Measurements from ENCODE around the gene ROCK1.
"Not testable (repeated sequence)": the region's sequence is repeated elsewhere in the genome, so short reads cannot be mapped to it uniquely, and the experiment has no call there.

ROCK1 gene

DNA sequence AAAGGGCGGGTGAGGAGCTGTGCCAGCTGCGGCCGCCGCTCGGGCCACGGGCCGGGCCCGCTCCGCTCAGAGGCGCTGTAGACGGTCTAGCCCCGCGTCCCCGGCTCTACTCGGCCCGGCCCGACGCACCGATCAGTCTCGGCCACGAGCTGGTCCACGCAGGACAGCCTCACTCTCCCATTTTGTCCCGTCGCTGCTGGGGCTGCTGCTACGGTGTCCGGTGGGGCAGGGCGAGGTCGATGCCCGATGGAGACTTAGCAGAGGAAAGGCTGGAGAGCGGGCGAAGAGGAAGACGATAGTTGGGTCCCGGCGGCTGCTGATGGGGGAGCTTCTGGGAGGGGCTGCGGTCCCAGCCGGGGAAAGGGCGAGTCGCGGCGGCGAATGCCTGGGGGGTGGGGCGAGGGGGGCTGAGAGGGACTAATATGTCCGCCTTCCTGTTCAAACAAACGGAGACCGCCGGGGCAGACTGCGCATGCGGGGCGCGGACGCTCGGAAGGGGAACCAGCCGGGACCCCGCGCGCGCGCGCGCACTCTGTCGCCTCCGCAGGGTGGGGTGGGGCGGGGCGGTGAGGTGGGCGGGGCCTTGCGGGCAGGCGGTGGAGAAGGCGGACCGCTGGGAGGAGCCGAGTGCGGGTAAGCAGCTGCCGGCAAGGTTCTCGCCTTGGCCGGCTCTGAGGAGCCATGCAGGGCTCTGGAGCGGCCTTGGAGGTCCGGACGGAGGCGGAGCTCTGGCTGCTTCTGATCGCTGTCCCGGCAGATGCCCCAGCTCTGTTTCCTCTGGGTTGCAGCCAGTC lies at the start of gene ROCK1:
TSS of gene ROCK1 (minus strand) at position 468 of the 794 bp plus-strand sequence. CDS start 903 bp downstream, outside the sequence.
- DNase-seq (ENCODE audit: low spot score), result peak; percentile 92

DNA sequence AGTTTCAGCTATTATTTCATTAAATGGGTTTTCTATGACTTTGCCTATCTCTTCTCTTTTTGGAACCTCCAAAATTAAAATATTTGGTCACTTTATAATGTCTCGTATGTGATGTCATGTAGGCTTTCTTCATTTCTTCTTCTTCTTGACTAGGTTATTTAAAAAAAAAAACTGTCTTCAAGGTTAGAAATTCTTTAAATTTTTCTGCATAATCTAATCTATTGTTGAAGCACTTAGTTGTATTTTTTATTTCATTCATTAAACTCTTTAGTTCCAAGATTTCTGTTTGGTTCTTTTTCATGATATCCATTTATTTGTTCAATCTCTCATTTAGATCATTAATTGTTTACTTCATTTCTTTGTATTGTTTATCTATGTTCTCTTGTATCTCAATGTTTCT lies 43.8 kb upstream of the ROCK1 start:
- no peak for DNase-seq (ENCODE audit: low spot score)

DNA sequence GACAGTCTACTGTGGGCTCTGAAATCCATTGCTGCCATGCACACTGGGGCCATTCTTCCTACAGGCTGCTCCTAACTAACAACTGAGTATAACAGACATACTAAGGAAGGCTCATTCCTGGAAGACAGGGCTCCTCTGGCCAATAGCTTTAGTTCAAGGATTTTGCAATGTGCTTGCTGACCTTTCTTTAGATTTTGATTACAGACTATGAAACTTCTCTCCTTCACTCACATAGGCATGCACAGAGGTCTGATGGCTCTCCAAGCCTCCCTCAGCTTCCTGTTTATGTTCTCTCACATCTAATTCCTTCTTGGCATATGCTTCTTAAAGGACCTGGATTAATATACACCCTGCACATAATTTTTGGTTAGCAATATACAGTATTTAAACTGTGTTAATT lies 34.4 kb upstream of the ROCK1 start:
- no peak for DNase-seq (ENCODE audit: low spot score)

DNA sequence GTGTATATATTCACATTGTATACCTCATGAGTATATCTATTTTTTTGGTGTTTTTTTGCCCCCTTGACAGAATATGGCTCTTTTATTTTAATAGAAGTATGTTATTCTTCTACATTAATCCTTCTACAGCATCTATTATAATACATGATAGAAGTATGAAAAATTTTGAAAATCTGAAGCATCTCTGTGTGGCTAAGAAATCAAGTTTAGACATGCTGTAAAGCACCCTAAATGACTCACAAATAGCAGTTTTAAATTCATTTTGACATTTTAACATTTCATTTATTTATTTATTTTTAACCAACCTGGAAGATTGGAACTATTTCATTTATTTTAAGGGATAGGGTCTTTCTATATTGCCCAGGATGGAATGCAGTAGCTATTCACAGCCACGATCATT lies 33.8 kb upstream of the ROCK1 start:
- no peak for DNase-seq (ENCODE audit: low spot score)

DNA sequence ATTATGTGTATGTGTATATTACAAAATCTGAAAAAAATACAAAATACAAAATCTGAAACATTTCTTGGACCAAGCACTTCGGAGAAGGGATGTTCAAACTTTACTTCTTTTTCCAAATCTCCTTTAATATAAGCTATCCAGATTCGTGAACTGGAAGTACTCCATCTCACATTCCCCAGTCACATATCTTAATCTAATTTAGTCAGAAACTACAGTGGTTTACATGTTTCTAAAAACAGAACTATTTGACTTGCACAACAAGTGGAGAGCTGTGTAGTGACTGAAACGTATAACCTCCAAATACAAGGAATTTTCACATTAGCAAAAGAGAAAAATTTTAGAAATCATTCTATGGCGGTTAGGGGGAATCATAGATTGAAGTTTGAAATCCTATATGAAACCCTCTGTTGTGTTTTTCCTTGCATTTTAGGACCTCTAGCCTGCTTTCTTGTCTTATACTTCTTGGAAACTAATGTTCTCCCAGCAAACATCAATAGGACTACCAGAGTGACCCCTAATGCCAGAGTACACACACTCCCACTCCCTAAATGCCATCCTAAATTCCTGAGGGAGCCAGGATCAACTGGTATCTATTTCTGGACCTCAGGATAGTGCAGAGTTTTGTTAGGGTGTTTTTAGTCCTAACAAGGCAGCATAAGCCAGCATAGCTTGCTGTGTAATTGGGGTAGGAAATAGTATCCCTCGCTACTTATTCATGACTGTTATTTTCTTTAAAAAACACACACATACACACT lies 30.2 kb upstream of the ROCK1 start:
- DNase-seq (ENCODE audit: low spot score), result no peak

DNA sequence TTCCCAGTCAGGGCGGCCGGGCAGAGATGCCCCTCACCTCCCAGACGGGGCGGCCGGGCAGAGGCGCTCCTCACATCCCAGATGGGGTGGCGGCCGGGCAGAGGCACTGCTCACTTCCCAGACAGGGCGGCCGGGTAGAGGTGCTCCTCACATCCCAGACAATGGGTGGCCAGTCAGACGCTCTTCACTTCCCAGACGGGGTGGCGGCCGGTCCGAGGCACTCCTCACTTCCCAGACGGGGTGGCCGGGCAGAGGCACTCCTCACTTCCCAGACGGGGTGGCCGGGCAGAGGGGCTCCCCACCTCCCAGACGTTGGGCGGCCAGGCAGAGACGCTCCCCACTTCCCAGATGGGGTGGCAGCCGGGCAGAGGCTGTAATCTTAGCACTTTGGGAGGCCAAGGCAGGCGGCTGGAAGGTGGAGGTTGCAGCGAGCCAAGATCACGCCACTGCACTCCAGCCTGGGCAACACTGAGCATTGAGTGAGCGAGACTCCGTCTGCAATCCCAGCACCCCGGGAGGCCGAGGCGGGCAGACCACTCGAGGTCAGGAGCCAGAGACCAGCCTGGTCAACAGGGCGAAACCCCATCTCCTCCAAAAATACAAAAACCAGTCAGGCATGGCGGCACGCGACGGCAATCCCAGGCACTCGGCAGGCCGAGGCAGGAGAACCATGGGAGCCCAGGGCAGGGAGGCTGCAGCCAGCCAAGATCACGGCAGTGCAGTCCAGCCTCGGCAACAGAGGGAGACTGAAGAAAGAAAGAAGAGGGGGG lies 26.3 kb upstream of the ROCK1 start:
- not testable (repeated sequence) for DNase-seq (ENCODE audit: low spot score)

DNA sequence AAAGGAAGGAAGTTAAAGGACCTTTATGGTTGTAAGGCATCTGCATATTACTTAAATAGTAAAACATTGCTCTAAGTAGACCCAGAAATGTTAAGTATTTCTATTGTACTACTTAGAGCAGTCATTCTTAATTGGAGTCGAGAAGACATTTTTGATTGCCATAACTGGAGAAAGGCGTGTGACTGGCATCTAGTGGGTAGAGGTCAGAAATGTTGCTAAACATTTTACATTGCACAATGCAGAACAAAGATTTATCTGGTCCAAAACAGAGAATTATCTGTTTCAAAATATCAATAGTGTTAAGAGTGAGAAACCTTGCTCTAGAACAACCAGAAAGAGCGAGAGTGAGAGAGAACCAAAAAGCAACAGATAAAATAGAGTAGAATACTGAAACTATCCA lies 23.3 kb upstream of the ROCK1 start:
- DNase-seq (ENCODE audit: low spot score), result no peak

DNA sequence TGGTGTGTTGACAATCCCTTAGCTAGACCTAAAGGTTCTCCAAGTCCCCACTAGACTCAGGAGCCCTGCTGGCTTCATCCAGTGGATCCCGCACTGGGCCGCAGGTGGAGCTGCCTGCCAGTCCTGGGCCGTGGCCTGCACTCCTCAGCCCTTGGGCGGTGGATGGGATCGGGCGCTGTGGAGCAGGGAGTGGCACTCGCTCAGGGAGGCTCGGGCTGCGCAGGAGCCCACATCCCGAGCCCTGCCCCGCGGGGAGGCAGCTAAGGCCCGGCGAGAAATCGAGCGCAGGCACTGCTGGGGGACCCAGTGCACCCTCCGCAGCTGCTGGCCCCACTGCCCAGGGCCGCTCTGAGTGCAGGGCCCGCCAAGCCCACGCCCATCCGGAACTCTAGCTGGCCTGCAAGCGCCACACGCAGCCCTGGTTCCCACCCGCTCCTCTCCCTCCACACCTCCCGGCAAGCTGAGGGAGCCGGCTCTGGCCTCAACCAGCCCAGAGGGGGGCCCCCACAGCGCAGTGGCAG lies 20.8 kb upstream of the ROCK1 start:
- DNase-seq (ENCODE audit: low spot score), result no peak

DNA sequence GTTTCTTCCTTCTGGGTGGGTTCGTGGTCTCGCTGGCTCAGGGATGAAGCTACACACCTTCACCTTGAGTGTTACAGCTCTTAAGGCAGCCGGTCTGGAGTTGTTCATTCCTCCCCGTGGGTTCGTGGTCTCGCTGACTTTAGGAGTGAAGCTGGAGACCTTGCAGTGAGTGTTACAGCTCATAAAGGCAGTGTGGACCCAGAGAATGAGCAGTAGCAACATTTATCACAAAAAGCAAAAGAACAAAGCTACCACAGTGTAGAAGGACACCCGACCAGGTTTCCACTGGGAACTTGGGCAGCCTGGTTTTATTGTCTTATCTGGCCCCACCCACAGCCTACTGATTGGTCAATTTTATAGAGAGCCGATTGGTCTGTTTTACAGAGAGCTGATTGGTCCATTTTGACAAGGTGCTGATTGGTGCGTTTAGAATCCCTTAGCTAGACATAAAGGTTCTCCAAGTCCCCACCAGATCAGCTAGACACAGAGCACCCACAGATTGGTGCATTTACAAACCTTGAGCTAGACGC lies 20.1 kb upstream of the ROCK1 start:
- no peak for DNase-seq (ENCODE audit: low spot score)

DNA sequence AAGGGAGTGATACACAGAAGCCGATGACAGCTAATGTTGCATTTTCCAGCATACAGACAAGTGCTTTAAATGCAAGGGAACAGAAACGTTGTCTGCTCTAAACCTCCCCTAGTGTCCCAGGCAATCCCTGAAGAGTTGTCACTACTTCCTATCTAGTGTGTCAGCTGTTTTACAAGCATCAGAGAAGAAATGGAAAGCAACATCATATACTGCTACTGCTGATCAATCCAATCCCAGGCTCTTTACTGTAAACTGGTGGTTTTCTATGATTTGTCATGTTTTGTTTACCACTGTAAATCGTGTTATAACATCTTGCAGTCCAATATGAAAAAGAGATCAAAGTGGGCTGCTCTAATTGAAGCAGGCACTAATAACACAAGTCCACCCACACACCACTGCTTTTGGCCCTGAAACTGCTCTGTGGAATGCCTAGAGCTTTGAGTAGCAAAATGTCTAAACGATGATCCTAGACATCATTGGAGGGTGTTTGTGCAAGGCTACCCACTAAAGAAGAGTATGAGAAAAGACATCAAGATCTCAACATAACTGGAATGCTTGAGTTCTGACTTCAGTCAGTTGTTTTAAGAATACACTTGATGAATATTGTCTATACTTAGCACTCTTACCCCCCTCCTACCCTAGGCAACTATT lies 18.1 kb upstream of the ROCK1 start:
- DNase-seq (ENCODE audit: low spot score), result no peak

DNA sequence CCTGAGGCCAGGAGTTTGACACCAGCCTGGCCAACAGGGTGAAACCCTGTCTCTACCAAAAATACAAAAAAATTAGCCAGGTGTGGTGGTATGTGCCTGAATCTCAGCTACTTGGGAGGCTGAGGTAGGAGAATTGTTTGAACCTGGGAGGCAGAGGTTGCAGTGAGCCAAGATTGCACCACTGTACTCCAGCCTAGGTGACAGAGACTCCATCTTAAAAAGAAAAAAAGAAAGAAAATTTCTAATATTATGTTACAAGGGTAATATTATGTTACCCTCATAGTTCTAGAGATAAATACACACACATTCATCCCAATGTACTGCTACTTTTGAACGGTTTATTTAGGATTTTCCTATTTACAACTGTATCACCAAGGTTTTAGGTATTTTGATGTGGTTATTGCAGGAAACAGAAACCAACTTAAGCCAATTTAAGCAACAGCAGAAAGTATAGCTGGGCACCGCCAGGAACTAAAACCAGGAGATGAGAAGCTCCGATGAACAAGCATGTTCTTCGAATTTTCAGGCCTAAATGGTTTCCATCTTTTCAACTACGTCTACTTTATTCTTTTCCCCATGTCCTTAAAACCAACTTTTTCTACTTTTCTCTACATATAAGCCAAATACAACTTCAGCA lies 11.8 kb upstream of the ROCK1 start:
- DNase-seq (ENCODE audit: low spot score), result no peak

DNA sequence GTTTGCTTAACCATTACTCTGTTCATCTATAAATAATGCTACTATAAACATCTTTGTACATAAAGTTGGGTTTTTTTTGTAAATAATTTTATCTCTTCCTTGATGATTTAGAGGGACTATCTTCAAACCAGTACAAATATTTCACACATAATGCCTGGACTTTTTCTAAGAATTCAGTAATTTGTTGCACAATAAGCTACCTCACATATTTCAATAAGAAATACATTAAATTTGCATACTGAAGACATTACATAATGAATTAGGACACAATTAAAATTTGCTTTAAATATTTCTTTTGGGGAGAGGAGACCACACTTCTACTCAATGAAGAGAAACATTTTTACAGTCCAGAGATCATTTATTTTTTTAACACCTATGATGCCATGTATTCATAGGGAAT lies 7.2 kb upstream of the ROCK1 start:
- no peak for DNase-seq (ENCODE audit: low spot score)

DNA sequence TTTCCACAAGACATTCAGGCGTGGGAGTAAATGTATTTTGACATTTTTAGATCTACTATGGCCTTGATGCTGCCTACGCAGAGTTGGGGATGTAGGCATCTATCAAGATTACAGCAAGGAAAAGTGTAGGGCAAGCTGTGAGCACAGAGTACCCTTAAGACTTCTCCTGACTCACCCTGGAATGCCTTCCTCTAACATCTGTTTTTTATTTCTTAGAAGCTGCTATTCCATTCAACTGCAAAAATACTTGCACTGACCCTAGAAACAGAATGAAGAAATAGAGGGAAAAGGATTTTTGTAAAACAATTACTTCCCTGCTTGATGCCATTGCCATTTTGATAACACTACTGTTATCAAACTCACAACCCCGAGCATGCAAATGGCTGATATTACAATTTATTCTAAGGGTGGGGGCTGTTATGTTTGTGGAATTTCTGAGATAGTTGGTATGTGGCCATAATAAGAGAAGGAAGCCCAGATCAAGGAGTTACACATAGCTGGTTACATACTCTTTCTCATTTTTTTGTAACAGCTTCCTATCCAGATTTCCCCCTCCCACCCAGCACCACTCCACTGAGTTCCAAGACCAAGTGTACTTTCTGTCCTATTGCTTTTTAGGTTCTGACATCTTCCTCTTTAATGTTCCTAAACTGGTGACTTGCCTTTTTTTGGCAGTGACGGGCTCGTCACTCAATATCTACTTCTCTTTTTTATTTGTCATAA lies 6.0 kb upstream of the ROCK1 start:
- DNase-seq (ENCODE audit: low spot score), result no peak

DNA sequence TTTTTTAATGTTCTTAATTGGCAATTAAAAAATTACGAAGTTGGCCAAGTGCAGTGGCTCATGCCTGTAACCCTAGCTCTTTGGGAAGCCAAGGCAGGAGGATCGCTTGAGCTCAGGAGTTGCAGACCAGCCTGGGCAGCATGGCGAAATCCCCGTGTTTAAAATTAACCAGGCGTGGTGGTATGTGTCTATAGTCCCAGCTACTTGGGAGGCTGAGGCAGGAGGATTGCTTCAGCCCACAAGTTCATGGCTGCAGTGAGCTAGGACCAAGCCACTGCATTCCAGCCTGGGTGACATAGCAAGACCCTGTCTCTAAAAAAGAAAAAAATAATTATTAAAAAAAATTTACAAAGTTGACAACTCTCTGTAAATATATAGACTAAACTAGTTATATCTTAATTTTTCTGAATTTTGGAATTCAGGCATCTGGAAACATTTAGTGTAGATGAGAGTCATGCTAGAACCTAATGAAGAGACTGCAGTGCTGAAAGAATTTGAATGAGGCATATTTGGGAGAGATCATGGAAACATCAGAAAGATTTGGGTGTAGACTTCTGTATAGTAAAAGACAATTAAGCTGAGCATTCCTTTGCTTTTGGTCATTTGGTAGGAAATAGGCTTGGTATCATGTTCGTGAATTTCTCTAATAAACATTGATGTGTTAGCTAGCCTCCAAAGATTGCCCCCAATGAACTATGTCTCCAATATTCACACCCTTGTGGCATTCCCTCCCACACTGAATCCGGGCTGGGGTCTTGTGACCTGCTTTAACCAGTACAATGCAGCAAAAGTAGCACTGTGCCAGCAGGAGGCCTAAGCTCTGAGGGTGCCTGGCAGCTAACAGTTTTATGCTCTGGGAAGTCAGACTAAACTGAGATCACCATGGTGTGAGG lies 4.2 kb upstream of the ROCK1 start:
- DNase-seq (ENCODE audit: low spot score), result no peak

DNA sequence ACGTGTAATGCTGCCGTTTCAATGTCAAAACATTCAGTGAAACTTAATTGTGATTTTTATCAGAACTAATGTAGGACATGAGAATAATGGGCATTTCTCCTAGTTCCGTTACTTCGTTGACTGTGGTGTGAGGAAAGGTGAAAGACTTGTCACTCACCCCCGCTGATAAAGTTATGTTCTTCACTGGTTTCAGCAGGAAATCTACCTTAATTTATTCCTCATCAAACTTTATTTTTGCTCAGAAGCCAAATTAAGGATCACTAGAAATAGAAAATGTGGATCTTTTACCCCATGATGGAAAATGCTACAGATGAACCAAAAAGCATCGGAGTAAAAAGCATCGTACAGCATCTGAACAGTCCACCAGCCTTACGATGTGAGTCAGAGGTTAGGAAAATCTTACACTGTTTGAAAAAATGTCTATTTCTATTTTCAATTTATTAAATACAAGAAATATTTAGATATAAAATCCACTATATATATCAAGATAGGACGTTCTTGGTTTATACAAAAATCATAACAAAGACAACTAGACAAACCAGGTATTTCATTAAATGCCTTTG lies 1.0 kb upstream of the ROCK1 start:
- no peak for DNase-seq (ENCODE audit: low spot score)

DNA sequence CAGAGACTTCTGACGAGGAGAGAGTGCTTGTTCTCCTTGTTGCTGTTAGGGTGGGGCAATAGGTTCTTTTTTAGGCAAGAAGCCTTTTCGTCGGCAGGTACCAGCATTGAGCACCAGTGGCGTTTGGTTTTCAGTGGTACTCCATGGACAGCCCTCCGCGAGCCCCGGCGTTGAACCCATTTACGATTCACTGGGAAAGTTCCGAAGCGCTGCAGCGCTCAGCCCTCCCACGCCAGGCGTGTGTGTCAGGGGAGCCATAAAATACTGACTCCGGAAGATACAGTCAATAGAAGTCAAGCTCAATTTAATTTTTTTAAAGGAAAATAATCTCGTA lies 494 bp upstream of the ROCK1 start:
- DNase-seq (ENCODE audit: low spot score), result no peak

DNA sequence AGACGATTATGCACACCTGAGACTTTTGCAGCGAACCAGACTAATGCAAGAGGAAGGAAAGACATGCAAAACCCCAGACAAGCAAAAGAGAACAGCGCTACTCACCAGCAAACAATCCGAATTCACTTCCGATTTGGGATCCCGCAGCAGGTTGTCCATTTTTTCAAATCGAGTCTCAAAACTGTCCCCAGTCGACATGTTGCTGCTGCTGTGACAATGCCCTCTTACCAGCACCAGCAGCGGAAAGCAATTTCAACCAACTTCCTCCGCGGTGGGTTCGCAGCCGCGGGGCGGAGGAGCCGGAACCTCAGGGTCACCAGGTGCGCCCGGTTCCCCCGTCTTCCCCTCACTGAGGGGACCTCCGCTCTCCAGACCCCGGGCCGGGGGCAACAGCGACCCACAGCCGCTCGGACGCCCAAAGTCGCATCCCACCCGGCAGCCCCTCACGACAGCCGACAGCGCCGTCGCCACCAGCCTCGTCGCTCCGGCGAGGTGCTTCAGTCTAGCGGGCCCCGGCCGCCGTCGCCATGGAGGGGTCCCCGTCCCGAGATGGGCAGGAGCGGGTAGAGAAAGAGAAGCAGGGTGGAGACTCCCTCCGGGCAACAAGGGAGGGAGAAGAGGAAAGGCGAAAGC lies 784 bp downstream of the ROCK1 start:
- DNase-seq (ENCODE audit: low spot score), result no peak

DNA sequence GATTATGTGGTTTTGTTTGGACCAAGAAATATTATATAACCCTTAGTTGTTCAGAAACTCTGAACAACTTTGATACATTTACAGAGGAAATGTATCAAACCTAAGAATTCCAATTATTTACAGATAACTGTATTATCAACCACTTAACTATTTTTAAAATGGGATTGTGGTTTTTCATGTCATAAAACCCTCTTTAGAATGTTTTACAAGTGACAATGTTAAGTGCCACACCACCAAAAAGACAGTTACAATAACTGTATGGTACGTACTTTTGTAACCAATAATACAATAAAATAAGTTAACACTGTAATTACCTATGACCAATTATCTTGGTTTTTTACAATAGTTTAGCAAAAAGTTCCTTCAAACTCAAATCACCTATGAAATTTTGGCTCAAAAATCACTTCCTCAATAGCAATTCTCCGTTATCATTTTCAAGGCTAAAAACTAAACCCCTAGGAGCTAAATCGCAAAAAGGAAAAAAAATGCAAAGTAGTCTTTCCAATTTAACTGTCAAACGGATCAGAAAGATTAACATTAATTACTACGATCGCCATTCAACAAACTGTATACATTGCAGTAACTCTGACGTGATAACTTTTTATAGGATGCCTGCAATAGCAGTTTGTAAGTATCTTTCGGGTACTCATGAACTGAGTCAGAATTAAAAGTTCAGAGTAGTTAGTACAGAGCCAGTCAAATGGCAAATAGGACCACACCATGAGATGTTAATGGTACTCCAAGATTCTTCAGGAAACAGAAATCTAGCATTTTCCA lies 1.5 kb downstream of the ROCK1 start:
- DNase-seq (ENCODE audit: low spot score), result no peak

Data from COLO829 (cell line).